Measurements from ENCODE around the gene ENO2.
A peak's percentile ranks its signal among the peaks of the same experiment; 100 is the strongest.

ENO2 gene

GRCh38 chr12:6948873-6949594 is 34.7 kb downstream of the ENO2 start:
- intact Hi-C loops (cut with DNase I; ENCODE audit: low total_unique reads), result loop anchor here (10.0 kb wide), 1 partner anchor 166 kb away; no protein-coding TSS in a partner anchor
- Histone ChIP-seq H3K36me3 (peaks cover 0 to 21% (median 14%) of the 10 kb centered on the region in 3 donors), H3K9me3 (no peaks in the 10 kb centered on the region), H3K27ac (no peak overlapping the region), H3K27me3 (no peaks in the 10 kb centered on the region), H3K4me1 (peaks cover 0 to 20% (median 18%) of the 10 kb centered on the region in 4 donors), H3K4me3 (no peak overlapping the region)
- TF ChIP-seq CTCF (IDR thresholded peaks at IDR 0.05), result no peak
- no peak for DNase-seq

GRCh38 chr12:6950401-6950801 is 36.0 kb downstream of the ENO2 start:
- intact Hi-C loops (cut with DNase I; ENCODE audit: low total_unique reads), result no loop called here
- Histone ChIP-seq H3K27me3 (no peaks in the 10 kb centered on the region), H3K36me3 (peaks cover 0 to 26% (median 13%) of the 10 kb centered on the region in 3 donors), H3K27ac (no peak overlapping the region), H3K4me3 (no peak overlapping the region), H3K9me3 (no peaks in the 10 kb centered on the region), H3K4me1 (peaks cover 0 to 12% (median 12%) of the 10 kb centered on the region in 4 donors)
- no peak for TF ChIP-seq CTCF (IDR thresholded peaks at IDR 0.05)
- no peak for DNase-seq

GRCh38 chr12:6950811-6951540 is 36.6 kb downstream of the ENO2 start, which contains the start of gene PTPN6:
TSS of gene PTPN6 (plus strand) at chr12:6951356. CDS start at chr12:6951513, 157 bp downstream.
- Histone ChIP-seq H3K4me1 (peaks cover 0 to 7% (median 6%) of the 10 kb centered on the region in 4 donors), H3K4me3 (peak within 1 kb of the TSS; percentile 35 to 43), H3K36me3 (peaks cover 0 to 26% (median 7%) of the 10 kb centered on the region in 3 donors), H3K9me3 (no peaks in the 10 kb centered on the region), H3K27ac (peak within 1 kb of the TSS in 1 of 2 donors; percentile 36), H3K27me3 (no peaks in the 10 kb centered on the region)
- intact Hi-C loops (cut with DNase I; ENCODE audit: low total_unique reads), result no loop called here
- TF ChIP-seq CTCF (IDR thresholded peaks at IDR 0.05), result no peak
- DNase-seq, result no peak

- Histone ChIP-seq H3K27ac (peak overlapping the region in 1 of 2 donors; percentile 36), H3K4me1 (no peaks in the 10 kb centered on the region), H3K36me3 (peaks cover 0 to 22% (median 5%) of the 10 kb centered on the region in 3 donors), H3K4me3 (peak overlapping the region; percentile 35 to 43), H3K27me3 (no peaks in the 10 kb centered on the region), H3K9me3 (no peaks in the 10 kb centered on the region)
- DNase-seq, result no peak
- intact Hi-C loops (cut with DNase I; ENCODE audit: low total_unique reads), result no loop called here
- TF ChIP-seq CTCF (IDR thresholded peaks at IDR 0.05), result no peak
Observed at GRCh38 chr12:6951551-6952120, 37.3 kb downstream of the ENO2 start.

GRCh38 chr12:6952121-6952862 is 37.9 kb downstream of the ENO2 start:
- Histone ChIP-seq H3K4me3 (peak overlapping the region; percentile 35 to 43), H3K36me3 (peaks cover 0 to 16% (median 0%) of the 10 kb centered on the region in 3 donors), H3K4me1 (no peaks in the 10 kb centered on the region), H3K27ac (no peak overlapping the region), H3K27me3 (no peaks in the 10 kb centered on the region), H3K9me3 (no peaks in the 10 kb centered on the region)
- no peak for TF ChIP-seq CTCF (IDR thresholded peaks at IDR 0.05)
- no peak for DNase-seq
- intact Hi-C loops (cut with DNase I; ENCODE audit: low total_unique reads), result no loop called here

All from tibial artery (tissue), 4 donors.